Neuronal stem cell (in vitro differentiated cells): Measurements from ENCODE around the gene SYT9.

ENCODE experiments used
- DNase-seq: peaks from one replicate; pipeline ENCODE4 v3.0.0-alpha.2; 2013; ENCODE audit warnings: low spot score
- H2AFZ ChIP-seq: one replicate; pipeline ENCODE4 v1.6.1; 2013; ENCODE audit warnings: mild to moderate bottlenecking, low read length, inconsistent platforms
- H2AK5ac ChIP-seq: 2 replicates; pipeline ENCODE4 v1.6.1; 2013; ENCODE audit warnings: low read depth, mild to moderate bottlenecking, inconsistent platforms, low read length, moderate library complexity, mixed read lengths
- H2BK120ac ChIP-seq: 2 replicates; pipeline ENCODE4 v1.6.1; 2013; ENCODE audit warnings: low read depth, mild to moderate bottlenecking, inconsistent platforms, low read length, moderate library complexity, mixed read lengths
- H2BK12ac ChIP-seq: one replicate; pipeline ENCODE4 v1.6.1; 2013; ENCODE audit warnings: low read length, inconsistent platforms
- H2BK15ac ChIP-seq: 2 replicates; pipeline ENCODE4 v1.6.1; 2013; ENCODE audit warnings: mild to moderate bottlenecking, low read length, inconsistent platforms, mixed read lengths
- H2BK5ac ChIP-seq: one replicate; pipeline ENCODE4 v1.6.1; 2013; ENCODE audit warnings: inconsistent platforms, mild to moderate bottlenecking, low read length, moderate library complexity
- H3K14ac ChIP-seq: one replicate; pipeline ENCODE4 v1.6.1; 2013; ENCODE audit warnings: low read length, inconsistent platforms
- H3K18ac ChIP-seq: 2 replicates; pipeline ENCODE4 v1.6.1; 2013; ENCODE audit warnings: low read length, inconsistent platforms
- H3K23ac ChIP-seq: 2 replicates; pipeline ENCODE4 v1.6.1; 2013; ENCODE audit warnings: low read depth, mild to moderate bottlenecking, mixed read lengths, low read length, inconsistent platforms; ENCODE audit not compliant: poor library complexity
- H3K27ac ChIP-seq: replicated peaks from 3 replicates; pipeline ENCODE4 v1.5.1; 2013; ENCODE audit warnings: low read length, inconsistent platforms
- H3K27me3 ChIP-seq, 3 experiments: 2 replicates each; pipeline ENCODE4 v1.6.1; 2013; ENCODE audit warnings: low read length in 3 of 3, mild to moderate bottlenecking in 2 of 3, inconsistent platforms in 1 of 3, low read depth in 1 of 3, mixed read lengths in 1 of 3, moderate library complexity in 1 of 3; ENCODE audit not compliant: control insufficient read depth in 3 of 3, insufficient read depth in 3 of 3
- H3K36me3 ChIP-seq, 2 donors: replicated peaks in 1 of 2; 2 replicates each; pipeline ENCODE4 v1.6.1; 2013; ENCODE audit warnings: low read length in 2 of 2; ENCODE audit not compliant: control insufficient read depth in 2 of 2, insufficient read depth in 2 of 2
- H3K4ac ChIP-seq: 2 replicates; pipeline ENCODE4 v1.6.1; 2013; ENCODE audit warnings: inconsistent platforms, mild to moderate bottlenecking, low read length, moderate library complexity
- H3K4me1 ChIP-seq, 2 donors: 1 replicate in 1 of 2; 2 replicates in 1 of 2; pipeline ENCODE4 v1.6.1; 2013; ENCODE audit warnings: low read length in 2 of 2, low read depth in 1 of 2; ENCODE audit not compliant: control insufficient read depth in 2 of 2, insufficient read depth in 1 of 2
- H3K4me2 ChIP-seq: one replicate; pipeline ENCODE4 v1.6.1; 2013; ENCODE audit warnings: mild to moderate bottlenecking, low read length, inconsistent platforms; ENCODE audit not compliant: insufficient read depth, poor library complexity, severe bottlenecking
- H3K4me3 ChIP-seq, 2 donors: 2 replicates each; pipeline ENCODE4 v1.5.1; 2013; ENCODE audit warnings: low read length in 2 of 2, mild to moderate bottlenecking in 2 of 2, inconsistent platforms in 1 of 2, moderate library complexity in 1 of 2
- H3K79me1 ChIP-seq: one replicate; pipeline ENCODE4 v1.6.1; 2013; ENCODE audit warnings: low read depth, mild to moderate bottlenecking, inconsistent platforms, low read length, moderate library complexity
- H3K9ac ChIP-seq: one replicate; pipeline ENCODE4 v1.6.1; 2013; ENCODE audit warnings: mild to moderate bottlenecking, low read depth, low read length, inconsistent platforms; ENCODE audit not compliant: poor library complexity
- H3K9me3 ChIP-seq, 2 donors: replicated peaks in 1 of 2; 2 replicates each; pipeline versions ENCODE3 to v1.6.1; 2013; ENCODE audit warnings: low read length in 2 of 2, mild to moderate bottlenecking in 2 of 2, inconsistent platforms in 1 of 2, low read depth in 1 of 2, mixed read lengths in 1 of 2, moderate library complexity in 1 of 2; ENCODE audit not compliant: control insufficient read depth in 2 of 2, insufficient read depth in 1 of 2
- H4K8ac ChIP-seq: one replicate; pipeline ENCODE4 v1.6.1; 2013; ENCODE audit warnings: low read depth, mild to moderate bottlenecking, inconsistent platforms, low read length, moderate library complexity
- H4K91ac ChIP-seq: one replicate; pipeline ENCODE4 v1.6.1; 2013; ENCODE audit warnings: low read length, low read depth, mild to moderate bottlenecking, inconsistent platforms; ENCODE audit not compliant: poor library complexity
- WGBS, 2 donors: extraction: QIAGEN DNeasy Blood & Tissue Kit; methylation state at CpG; one replicate each; pipeline ENCODE4 v1.1.7; 2013; ENCODE audit warnings: missing lambda C conversion rate in 2 of 2, mixed read lengths in 1 of 2; ENCODE audit not compliant: insufficient read length in 2 of 2, insufficient replicate concordance in 1 of 2; ENCODE audit errors: extremely low coverage in 2 of 2; 5-methylcytosine and 5-hydroxymethylcytosine counted together

The SYT9 gene

GRCh38 chr11:7353100-7353499, 101.4 kb downstream of the SYT9 start:
- Histone ChIP-seq H2BK15ac (no peak overlapping the region), H3K18ac (no peak overlapping the region), H2BK12ac (no peak overlapping the region), H2AK5ac (no peak overlapping the region), H2BK5ac (no peak overlapping the region), H3K9ac (no peak overlapping the region), H3K4me2 (no peak overlapping the region), H3K23ac (no peak overlapping the region), H4K91ac (no peak overlapping the region), H3K4me3 (no peak overlapping the region), H3K14ac (no peak overlapping the region), H3K4ac (no peak overlapping the region), H3K79me1 (no peaks in the 10 kb centered on the region), H3K4me1 (peaks cover 0 to 8% of the 10 kb centered on the region in 2 donors), H2BK120ac (no peak overlapping the region), H3K27me3 (no peaks in the 10 kb centered on the region), H3K9me3 (no peaks in the 10 kb centered on the region), H2AFZ (no peak overlapping the region), H3K36me3 (no peaks in the 10 kb centered on the region), H3K27ac (no peak overlapping the region), H4K8ac (no peak overlapping the region)
- DNase-seq, result no peak
- WGBS, 2 donors, result no CpG with 5 or more reads among the region's 4 CpGs

DNA sequence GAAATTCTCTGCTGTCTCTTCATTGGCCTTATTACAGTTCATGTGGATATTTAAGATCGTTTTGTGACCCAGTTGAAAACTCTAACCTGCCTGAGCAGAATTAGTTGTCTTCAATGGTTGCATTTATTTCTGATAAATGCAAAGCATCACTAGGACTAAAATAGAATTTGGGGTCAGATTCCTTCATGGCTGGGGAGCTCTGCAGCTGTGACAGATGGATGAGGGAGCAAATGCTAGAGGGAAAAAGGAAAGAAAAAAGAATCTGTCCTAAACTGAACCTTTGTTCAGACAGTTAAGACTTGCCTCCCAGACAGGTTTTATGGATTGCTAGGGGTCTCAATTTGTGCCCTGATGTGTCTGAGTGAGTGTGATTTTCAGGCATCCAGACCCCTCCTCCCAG, 113.0 kb downstream of the SYT9 start:
- WGBS, 2 donors, result no CpG with 5 or more reads among the region's 1 CpG
- H3K36me3 ChIP-seq, result no peaks in the 10 kb centered on the region
- H3K4me3 ChIP-seq, result no peak overlapping the region
- no peaks in the 10 kb centered on the region for H3K4me1 ChIP-seq
- no peak overlapping the region for H4K91ac ChIP-seq
- no peak overlapping the region for H3K4ac ChIP-seq
- no peaks in the 10 kb centered on the region for H3K27me3 ChIP-seq
- no peak overlapping the region for H4K8ac ChIP-seq
- H2AK5ac ChIP-seq, result no peak overlapping the region
- H3K18ac ChIP-seq, result no peak overlapping the region
- no peak overlapping the region for H2BK120ac ChIP-seq
- no peaks in the 10 kb centered on the region for H3K9me3 ChIP-seq
- H3K27ac ChIP-seq, result no peak overlapping the region
- no peak overlapping the region for H3K4me2 ChIP-seq
- H2BK5ac ChIP-seq, result no peak overlapping the region
- no peak overlapping the region for H2AFZ ChIP-seq
- no peak overlapping the region for H2BK12ac ChIP-seq
- no peak for DNase-seq
- no peak overlapping the region for H3K23ac ChIP-seq
- H3K79me1 ChIP-seq, result no peaks in the 10 kb centered on the region
- H2BK15ac ChIP-seq, result no peak overlapping the region
- no peak overlapping the region for H3K9ac ChIP-seq
- H3K14ac ChIP-seq, result no peak overlapping the region

- Histone ChIP-seq H3K79me1 (no peaks in the 10 kb centered on the region), H3K36me3 (no peaks in the 10 kb centered on the region), H3K9ac (no peak overlapping the region), H3K4ac (no peak overlapping the region), H4K91ac (no peak overlapping the region), H2AFZ (no peak overlapping the region), H3K27ac (no peak overlapping the region), H3K14ac (no peak overlapping the region), H3K4me1 (no peaks in the 10 kb centered on the region), H3K9me3 (peaks cover 0 to 2% of the 10 kb centered on the region in 2 donors), H2BK15ac (no peak overlapping the region), H3K4me3 (no peak overlapping the region), H3K4me2 (no peak overlapping the region), H3K23ac (no peak overlapping the region), H3K18ac (no peak overlapping the region), H2BK12ac (no peak overlapping the region), H2BK5ac (no peak overlapping the region), H4K8ac (no peak overlapping the region), H3K27me3 (no peaks in the 10 kb centered on the region), H2BK120ac (no peak overlapping the region), H2AK5ac (no peak overlapping the region)
- DNase-seq, result no peak
These were observed 116.1 kb downstream of the SYT9 start for GRCh38 chr11:7367803-7368202.

GRCh38 chr11:7376386-7376785, 124.7 kb downstream of the SYT9 start:
- Histone ChIP-seq H3K23ac (no peak overlapping the region), H2AK5ac (no peak overlapping the region), H2BK12ac (no peak overlapping the region), H3K4me3 (no peak overlapping the region), H2BK15ac (no peak overlapping the region), H3K79me1 (no peaks in the 10 kb centered on the region), H4K8ac (no peak overlapping the region), H3K4me2 (no peak overlapping the region), H4K91ac (no peak overlapping the region), H2AFZ (no peak overlapping the region), H3K18ac (no peak overlapping the region), H3K4me1 (peaks cover 0 to 2% of the 10 kb centered on the region in 2 donors), H3K27ac (no peak overlapping the region), H3K36me3 (no peaks in the 10 kb centered on the region), H2BK5ac (no peak overlapping the region), H3K27me3 (no peaks in the 10 kb centered on the region), H2BK120ac (no peak overlapping the region), H3K9me3 (peaks cover 0 to 2% of the 10 kb centered on the region in 2 donors), H3K9ac (no peak overlapping the region), H3K4ac (no peak overlapping the region), H3K14ac (no peak overlapping the region)
- no CpG with 5 or more reads among the region's 1 CpG for WGBS, 2 donors
- DNase-seq, result no peak
